HG03196 (cell line): ENCODE data around the gene LGALS1.

ENCODE experiments used
- ATAC-seq: cut with Tn5 transposase; IDR thresholded peaks from one replicate; pipeline ENCODE4 v1.9.1; 2021; ENCODE audit not compliant: unreplicated experiment

Gene LGALS1

DNA sequence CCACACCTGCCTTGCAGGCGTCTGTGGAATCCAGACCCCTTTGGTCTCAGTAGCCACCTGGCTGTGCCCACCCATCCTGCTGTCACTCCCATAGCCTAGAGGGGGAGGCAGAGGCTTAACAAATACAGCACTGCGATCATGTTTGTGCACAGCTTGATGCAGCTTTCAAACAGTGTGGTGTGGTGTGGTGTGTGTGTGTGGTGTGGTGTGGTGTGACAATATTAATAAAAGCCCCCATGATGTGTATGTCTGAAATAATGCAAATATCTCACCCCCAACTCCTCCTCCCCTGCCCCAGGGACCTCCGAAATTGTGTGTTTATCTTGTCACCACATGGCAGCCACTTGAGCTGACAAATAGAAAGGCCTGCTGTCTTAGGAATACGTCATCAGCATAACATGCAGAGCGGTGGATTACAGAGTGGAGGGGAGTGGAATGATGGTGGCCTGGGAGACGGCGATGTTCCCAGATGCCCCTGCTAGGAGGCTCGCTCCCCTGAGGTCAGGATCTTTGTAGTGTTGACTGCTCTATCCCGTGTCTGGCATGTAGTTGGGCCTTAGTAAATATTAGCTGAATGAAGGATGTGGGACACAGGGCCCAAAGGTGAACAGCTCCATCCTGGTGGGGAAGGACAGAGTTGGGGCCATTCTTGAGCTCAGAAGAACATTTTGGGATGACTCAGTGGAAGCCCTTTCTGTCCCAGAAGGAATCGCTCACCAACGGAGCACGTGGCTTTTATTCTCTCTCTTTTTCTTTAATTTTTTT lies 14.1 kb upstream of the LGALS1 start:
- no peak for ATAC-seq

DNA sequence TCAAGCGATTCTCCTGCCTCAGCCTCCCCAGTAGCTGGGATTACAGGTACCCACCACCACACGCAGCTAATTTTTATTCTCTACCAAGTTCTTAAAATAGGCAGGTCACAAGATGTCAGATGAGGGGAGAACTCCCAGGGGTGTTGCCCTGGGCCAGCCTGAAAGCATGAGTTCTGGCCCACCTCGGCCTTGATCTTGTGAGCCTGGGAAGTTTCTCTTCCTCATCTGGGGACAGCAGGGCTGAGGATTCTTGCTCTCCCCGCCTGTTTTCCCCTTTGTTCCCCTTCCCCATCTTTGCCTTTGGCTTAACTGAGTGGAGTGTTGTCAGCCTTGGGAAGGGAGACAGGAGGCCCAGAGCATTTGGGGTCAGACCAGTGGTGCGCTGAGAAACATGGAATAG lies 13.4 kb upstream of the LGALS1 start:
- no peak for ATAC-seq

DNA sequence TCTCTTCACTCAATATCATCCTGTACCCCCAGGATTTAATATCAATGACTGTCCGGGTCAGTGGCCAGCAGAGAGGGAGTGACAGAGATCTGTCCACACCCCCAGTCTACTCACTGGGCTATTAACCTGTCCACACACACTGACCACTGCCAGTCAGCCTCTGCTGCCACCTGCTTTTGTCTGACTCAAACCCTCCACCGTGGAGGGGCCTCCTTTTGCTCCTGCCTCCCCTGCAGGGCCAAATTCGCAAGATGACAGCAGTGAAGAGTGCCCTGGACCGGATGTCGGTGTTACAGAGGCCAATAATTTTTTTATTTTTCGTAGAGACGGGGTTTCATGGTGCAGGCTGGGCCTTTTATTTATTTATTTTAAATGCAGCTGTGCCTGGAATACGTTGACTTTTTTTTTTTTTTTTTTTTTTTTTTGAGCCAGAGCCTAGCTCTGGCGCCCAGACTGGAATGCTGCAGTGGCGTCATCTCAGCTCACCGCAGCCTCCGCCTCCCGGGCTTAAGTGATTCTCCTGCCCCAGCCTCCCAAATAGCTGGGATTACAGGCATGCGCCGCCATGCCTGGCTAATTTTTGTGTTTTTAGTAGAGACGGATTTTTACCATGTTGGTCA lies 11.8 kb upstream of the LGALS1 start:
- no peak for ATAC-seq

DNA sequence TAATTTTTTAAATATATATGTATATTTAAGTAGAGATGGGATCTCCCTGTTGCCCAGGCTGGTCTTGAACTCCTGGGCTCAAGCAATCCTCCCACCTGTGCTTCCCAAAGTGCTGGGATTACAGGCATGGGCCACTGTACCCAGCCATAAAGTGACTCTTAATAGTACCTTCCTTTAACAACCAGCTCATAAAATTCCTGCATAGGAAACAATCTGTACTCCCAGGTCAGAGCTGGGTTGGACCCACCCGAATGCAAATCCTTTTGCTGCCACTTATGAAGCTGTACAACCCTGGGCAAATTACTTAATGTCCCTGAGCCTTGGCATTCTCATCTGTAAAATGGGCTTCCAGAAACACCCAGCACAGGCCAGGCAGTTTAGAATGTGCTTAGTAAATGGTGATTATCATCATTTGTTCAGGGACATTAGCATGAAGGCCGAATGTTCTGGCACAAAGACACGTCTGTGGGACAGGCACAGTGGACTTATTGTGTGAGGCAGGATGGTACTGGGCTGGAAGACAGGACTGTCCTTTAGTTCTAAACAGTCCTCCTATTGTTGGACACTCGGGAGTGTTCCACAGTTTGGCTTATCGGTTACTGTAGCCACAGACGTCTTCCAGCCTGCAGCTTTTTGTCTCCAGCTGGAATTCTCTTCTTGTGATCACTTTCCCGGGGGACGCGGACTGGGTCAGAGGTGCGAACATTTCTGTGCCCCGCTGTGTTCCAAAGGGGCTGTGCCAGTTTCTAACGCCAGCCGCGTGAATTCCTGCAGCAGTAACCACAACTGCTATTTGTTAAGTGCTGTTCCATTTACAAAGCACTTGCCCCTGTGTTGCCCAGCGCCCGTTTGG lies 11.0 kb upstream of the LGALS1 start:
- no peak for ATAC-seq

DNA sequence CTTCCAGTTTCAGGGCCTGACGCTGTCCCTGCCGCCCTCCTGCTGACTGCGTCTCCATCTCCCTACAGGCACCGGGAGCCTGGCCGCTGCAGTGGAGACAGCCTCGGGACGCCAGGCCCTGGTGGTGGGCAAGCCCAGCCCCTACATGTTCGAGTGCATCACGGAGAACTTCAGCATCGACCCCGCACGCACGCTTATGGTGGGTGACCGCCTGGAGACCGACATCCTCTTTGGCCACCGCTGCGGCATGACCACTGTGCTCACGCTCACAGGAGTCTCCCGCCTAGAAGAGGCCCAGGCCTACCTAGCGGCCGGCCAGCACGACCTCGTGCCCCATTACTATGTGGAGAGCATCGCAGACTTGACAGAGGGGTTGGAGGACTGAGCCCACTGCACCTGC lies 9.9 kb upstream of the LGALS1 start:
- ATAC-seq, result no peak

DNA sequence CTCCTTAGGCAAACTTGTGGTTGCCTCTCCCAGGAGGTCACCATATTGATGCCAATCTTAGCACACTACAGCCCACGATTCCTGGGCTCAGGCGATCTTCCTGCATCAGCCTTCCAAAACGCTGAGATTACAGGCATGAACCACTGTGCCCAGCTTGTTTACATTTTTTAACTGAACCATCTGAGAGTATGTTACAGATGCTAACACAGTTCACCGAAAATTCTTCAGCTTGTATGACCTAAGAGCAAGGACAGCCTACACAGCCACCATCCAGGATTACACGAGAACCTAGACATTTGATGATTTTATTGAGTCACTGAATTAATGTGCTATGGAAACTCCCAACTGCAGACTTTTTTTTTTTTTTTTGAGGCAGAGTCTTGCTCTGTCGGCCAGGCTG lies 5.8 kb upstream of the LGALS1 start:
- ATAC-seq, result no peak

DNA sequence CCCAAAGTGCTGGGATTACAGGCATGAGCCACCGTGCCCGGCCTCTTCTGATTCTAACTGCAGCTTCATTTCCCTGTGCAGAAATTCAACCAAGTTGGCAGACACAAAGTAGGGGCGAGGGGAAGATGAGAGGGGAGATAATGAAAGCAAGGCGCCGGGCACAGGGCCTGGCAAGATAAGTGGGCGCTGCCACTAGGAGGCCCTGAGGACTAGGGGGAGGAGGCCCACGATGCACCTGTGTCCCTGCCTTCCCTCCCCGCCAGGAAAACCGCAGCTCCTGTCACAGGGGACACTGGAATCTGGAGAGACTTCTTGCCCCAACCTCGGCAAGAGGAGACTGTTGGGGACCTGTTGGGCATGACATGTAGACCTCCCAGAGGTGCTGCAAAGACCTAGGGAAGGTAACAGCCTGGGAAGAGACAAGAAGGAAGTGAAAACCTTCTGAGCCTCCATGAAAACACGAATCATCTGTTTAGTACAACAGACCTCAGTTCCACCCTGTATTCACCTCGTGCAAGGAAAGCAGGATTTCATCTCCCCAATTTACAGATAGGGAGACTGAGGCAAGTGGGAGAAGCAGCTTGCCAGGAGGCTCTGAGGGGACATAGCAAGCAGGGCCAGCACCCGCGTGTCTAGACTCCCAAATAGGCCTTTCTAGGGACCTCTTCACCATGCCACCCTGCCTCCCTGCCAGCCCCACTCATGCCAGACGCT lies 3.1 kb upstream of the LGALS1 start:
- ATAC-seq, result no peak

DNA sequence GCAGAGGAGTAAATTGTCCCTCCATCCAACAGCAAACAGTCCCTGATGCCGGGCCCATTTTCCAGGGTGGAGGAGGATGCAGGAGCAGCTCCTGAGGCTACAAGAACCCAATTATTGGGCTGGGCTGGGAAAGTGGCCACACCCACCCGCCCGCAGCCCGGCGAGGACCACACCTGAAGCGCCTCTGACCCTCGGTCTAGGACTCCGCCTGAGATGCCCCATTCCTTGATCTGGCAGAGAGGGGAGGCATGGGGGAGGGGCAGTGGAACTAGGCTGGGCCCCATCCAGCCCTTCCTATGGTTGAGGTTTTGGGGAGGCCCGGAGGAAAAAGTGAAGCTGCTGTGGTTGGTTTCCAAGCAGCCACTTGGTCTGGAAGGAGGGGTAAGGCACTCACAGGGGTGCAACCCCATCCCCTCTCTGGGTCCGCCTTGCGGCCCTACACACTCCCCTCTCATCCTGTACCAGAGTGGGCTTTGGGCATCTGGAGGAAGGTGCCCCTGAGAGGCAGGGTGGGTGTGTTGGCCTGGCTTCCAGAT lies 2.4 kb upstream of the LGALS1 start:
- no peak for ATAC-seq

DNA sequence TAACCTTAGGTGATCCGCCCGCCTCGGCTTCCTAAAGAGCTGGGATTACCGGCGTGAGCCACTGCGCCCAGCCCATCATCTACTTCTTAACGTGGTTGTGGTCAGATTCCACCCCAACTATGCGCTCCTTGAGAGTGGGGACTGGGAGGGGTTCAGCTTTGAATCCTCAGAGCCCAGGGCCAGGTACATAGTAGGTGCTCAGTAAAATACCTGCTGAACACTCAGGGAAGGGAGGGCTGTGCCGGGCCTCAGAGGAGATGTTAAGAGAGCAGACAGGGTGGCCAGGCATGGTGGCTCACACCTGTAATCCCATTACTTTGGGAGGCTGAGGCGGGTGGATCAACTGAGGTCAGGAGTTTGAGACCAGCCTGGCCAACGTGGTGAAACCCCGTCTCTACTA lies 1.2 kb upstream of the LGALS1 start:
- ATAC-seq, result no peak

DNA sequence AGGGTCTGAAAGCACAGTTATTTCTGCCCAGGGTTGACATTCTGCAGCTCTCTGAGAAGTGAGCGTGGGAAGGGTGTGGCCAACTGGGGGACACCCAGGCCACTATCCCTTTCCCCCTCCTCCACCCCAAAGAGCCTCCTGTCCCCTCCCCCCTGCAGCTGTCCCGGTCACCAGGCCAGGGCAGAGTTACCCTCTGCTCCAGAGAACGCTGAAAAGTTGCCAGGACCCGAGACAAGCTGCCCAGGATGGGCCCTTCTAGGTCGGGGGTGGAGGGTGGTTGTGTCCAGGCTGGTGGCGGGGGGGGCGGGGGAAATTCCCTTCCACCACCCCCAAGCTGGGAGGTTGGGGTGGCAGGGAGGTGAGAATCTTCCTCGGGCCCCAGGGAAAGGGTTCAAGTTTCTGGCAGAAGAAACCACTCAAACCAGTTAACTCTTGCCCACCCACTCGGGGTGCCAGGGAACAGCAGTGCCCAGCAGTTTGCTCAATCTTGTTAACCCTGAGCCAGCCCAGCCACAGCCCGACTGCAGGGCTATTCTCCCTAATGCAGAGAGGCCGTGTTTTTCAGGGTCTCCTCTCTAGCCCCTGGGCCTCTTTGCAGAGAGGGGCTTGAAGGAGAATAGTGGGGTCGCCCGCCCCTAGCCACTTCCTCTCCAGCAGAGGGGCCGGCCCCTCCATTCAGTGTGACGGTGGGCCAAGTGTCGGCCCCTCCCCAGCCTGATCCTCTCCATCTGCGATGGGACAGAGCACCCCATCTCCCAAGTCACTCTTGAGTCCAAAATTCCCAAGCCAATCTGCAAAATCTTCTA lies 697 bp downstream of the LGALS1 start:
- peak; percentile 10 for ATAC-seq

DNA sequence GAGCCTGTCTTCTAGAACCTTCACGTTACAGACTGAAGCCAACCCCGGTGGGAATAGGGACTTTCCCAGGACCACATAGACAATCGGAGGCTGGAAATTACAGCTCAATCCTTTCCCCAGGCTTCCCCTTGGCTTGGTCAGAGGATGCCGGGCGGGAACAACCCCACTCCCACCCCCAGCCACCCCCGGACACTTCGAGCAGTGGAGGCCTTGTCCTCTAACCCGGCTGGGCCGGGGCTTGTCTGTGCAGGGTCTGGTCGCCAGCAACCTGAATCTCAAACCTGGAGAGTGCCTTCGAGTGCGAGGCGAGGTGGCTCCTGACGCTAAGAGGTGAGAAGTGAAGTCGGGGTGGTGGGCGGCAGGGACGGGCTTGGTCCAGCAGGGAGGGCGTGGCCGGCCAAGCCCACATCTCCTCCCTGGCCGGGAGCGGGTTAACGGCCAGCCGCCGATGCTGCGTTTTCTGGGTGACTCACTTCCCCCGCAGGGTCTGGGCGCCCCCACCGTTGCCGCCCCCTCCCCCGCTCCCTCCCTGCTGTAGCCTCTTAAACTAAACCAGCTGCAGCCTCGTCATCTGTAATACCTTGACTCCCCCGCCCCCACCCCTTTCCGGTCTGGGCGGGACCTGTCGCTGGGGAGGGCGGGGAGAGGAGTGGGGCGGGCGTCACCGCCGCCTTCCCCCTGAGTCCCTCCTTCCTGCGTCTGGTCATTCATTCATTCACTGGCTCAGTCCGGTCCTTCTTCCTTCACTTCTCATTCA lies 1.5 kb downstream of the LGALS1 start:
- peak; percentile 38 for ATAC-seq

DNA sequence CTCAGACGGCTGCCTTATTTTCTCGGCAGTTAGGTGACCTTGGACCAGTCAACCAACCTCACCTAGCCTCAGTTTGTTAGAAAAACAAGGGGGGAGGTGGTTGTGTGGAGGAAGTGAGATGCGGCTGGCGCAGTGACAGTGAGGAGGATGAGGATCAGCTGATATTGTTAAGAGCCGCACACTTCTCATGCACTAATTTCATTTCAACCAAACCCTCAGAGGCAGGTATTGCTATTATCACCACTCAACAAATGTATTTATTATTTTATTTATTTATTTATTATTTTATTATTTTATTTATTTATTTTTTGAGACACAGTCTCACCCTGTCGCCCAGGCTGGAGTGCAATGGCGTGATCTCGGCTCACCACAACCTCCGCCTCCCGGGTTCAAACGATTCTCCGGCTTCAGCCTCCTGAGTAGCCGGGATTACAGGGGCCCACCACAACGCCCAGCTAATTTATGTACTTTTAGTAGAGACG lies 2.1 kb downstream of the LGALS1 start:
- ATAC-seq, result no peak

DNA sequence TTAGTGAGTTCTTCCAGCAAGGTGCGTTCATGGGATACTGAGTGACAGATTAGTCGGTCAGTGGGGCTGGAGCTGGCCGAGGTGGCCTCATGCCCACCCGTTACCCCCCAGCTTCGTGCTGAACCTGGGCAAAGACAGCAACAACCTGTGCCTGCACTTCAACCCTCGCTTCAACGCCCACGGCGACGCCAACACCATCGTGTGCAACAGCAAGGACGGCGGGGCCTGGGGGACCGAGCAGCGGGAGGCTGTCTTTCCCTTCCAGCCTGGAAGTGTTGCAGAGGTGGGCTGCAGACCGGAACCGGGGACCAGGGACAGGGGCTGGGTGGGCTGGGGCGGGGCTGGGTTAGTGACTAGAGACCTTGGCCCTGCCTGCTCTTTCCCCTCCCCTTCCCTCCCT lies 2.9 kb downstream of the LGALS1 start:
- ATAC-seq, result no peak

DNA sequence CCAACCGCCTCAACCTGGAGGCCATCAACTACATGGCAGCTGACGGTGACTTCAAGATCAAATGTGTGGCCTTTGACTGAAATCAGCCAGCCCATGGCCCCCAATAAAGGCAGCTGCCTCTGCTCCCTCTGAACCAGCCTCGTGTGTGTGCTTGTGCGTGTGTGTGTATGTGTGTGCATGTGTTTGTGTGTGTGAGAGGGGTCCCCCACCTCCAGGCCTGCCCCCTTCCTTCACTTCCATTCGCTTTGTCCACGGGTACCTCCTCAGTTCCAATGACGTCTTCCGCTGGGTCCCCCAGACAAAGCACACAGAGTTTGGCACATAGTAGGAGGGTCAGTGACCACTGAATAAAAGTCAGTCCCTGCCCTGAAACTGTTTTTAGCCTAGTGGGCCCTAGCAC lies 4.2 kb downstream of the LGALS1 start:
- no peak for ATAC-seq

DNA sequence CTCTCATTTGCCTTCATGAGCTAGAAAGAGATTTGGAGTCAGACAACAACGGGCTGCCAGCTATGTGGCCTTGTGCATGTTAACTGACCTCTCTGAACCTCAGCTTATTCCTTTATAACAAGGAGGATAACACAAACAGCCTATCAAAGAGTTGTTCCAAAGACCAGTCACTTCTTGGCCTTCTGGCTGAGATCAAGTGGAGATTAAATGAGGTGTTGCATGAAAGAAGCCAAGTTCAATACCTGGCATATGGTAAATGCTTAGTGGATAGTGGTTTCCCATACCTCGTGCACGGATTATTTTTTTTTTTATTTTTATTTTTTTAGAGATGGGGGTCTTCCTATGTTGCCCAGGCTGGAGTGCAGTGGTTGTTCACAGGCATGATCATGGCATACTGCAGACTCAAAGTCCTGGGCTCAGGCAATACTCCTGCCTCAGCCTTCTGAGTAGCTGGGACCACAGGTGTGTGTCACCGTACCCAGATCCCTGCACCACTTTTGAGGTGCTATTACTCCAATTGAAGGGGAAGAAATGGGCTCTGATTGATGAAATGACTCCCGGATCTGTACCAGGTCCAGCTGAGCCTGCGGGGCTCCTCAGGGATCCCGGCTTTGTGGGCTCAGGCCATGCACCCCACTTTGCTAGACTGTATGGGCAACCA lies 4.9 kb downstream of the LGALS1 start:
- no peak for ATAC-seq

DNA sequence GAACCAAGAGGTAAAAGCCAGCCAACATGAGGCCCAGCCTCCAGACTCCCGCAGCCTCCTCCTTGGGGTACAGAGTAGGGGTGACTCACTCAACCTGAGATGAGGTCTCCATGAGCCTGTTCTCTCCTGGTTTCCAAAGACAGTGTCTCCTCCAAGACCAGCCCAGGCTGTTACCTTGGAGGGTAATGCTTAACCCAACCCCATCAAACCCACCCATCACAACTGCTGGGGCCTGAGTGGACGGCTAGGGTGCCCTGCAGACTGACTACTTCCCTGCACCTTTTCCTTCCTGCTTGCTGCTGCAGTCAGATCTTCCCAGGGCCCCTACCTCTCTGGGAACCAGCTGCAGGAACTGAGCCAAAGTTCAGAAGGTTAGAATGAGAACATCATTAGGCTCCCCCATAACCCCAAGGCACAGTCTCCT lies 5.6 kb downstream of the LGALS1 start:
- ATAC-seq, result no peak

DNA sequence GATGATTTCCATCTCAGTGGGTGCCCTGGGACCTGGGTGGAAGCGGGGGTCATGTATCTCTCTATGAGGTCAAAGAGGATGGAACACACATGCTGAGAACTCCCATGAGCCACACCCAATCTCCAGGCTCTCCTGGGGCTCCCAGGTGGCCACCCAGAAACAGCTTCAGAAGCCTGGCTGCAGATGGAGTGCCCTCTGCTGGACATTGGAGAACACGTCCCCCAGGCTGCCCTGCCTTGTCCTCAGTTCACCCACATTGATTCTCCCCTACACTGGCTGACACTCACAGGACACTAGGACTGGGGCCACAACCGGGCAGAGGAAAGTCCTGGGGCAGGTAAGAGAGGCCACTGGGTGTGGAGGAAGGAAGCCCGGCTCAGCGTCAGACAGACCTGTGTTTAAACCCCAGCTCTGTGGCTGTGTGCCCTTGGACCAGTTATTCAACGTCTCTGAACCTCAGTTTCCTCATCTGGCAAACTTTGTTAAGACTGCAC lies 6.2 kb downstream of the LGALS1 start:
- no peak for ATAC-seq

DNA sequence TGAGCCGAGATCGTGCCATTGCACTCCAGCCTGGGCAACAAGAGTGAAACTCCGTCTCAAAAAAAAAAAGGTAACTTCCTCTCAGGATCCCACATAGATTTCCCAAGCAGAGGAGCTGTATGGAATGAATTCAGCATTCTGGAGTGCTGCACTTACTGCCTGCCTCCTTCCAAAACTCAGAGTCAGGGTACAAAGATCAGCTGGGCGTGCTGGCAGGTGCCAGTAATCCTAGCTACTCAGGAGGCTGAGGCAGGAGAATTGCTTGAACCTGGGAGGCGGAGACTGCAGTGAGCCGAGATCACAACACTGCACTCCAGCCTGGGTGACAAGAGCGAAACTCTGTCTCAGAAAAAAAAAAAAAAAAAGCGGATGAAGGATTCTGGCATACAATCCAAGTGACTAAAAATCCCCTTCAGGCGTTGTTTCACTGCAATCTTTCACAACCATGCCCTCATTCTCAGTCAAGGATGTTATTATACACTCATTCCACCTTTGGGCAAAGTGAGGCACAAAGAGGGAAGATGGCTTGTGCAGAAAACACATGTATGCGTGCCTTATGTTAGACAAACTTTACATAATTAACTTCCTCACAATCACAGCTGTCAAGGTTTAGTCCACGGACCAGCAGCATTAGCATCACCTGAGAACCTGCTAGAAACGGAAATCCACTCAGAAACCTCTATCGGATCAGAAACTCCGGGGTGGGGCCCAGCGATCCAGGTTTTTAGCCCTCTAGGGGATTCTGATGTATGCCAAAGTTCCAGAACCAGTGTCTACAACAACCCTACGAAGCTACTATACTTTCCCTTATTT lies 9.6 kb downstream of the LGALS1 start:
- no peak for ATAC-seq
